8988T (cell line): ENCODE measurements around the gene UBP1.
"Not testable (repeated sequence)": the region's sequence is repeated elsewhere in the genome, so short reads cannot be mapped to it uniquely, and the experiment has no call there.

Experiments
- DNase-seq: peaks from one replicate; pipeline ENCODE4 v3.0.0; 2011

UBP1 gene

GRCh38 chr3:33440328-33441224, at the start of gene UBP1:
Gene UBP1, minus strand, starts transcription at chr3:33440405. Its CDS starts 557 bp downstream, at chr3:33439848.
- peak; percentile 96 for DNase-seq

DNA sequence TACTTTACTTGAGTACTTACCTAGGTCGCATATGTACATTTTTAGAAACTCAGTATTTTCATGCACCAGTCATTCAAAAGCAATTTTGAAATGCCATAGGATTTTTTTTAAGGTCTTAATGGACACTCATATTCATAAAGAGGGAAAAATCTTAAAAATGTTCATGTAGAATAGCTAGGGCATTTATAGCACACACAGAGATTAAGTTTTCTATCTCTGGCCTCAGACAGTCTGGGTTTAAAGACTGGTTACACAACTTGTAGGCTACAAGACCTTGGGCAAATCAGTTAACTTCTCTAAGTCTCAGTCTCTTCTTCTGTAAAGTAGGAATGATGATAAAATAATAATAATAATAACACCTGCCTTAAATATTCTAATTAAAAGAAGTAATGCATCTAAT, 48.5 kb upstream of the UBP1 start:
- no peak for DNase-seq

GRCh38 chr3:33488246-33488645, 48.0 kb upstream of the UBP1 start:
- DNase-seq: no peak

DNA sequence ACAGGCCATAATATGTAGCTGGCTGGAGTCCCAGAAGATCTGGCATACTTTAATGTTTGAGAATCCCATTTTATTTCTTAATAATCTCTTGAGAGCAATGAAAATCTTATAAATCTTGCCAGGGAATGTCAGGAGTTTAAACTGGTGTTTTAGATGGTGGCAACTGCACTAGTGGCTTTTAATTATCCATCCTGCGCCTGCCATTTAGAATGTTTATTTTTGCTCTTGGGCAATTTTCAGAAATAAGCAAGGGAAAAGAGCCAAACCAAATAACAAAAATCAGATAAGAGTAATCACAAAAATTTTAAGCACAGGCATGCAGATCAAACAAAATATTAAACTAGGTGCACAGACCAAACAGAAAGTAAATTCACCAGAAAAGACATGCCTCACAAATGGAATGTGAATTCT, 41.9 kb upstream of the UBP1 start:
- DNase-seq: no peak

DNA sequence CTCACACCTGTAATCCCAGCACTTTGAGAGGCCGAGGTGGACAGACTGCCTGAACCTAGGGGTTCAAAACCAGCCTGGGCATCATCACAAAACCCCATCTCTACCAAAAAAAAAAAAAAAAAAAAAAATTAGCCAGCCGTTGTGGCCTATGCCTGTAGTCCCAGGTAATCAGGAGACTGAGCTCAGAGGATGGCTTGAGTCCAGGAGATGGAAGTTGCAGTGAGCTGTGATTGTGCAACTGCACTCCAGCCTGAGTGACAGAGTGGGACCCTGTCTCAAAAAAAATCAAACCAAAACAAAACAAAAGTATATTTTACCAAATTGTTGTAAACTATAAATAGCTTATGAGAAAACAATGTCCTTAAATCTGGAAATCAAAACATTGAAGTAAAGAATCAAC, 34.7 kb upstream of the UBP1 start:
- DNase-seq: no peak

- DNase-seq: no peak
Measured at GRCh38 chr3:33473813-33474212, 33.6 kb upstream of the UBP1 start.

- DNase-seq: no peak
Measured at GRCh38 chr3:33467786-33468185, 27.6 kb upstream of the UBP1 start.

DNA sequence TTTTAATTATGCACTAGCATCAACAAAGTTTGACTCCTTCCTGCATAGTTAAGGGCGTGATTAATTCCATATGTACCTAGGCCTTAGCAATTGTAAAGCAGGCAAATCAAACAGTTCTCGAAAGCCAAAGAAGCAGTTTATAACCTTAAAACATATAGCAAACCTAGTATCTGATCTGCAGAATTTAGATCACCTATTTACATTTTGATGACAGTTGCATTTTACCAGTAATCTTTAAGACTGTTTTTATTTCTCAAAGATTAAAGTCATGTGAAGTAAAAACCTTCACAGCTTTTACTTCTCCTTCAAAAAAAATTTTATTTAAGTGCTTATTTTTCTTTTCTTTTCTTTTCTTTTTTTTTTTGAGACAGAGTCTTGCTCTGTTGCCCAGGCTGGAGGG, 20.9 kb upstream of the UBP1 start:
- DNase-seq: no peak

DNA sequence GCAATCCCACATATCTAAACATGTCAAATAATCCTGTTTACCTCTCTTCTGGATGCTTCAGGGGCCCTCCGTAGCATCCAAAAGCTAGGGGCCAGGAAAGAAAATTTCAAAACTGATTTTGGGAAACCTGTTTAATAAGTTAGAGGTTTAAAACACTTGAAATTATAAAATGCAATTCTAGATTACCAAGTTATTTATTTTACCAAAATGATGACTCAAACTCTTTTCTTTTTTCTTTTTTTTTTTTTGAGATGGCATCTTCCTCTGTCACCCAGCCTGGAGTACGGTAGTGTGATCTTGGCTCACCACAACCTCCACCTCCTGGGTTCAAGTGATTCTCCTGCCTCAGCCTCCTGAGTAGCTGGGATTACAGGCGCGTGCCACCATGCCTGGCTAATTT, 19.4 kb upstream of the UBP1 start:
- DNase-seq: not testable (repeated sequence)

GRCh38 chr3:33458446-33458845, 18.2 kb upstream of the UBP1 start:
- DNase-seq: no peak

DNA sequence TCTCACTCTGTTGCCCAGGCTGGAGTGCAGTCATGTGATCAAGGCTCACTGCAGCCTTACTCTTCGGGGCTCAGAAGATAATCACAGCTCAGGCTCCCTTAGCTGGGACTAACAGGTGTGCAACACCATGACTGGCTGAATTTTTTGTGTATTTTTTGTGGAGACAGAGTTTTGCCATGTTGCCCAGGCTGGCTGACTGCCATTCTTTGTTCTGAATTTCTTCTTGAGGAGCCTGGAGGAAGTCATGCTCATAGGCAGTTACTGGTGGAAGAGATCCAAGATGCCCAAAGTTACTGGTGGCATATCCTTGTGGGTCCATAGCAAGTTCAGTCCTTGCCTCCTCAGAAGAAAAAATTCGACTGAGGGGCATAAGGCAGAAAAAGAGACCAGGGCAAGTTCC, 16.6 kb upstream of the UBP1 start:
- DNase-seq: no peak

DNA sequence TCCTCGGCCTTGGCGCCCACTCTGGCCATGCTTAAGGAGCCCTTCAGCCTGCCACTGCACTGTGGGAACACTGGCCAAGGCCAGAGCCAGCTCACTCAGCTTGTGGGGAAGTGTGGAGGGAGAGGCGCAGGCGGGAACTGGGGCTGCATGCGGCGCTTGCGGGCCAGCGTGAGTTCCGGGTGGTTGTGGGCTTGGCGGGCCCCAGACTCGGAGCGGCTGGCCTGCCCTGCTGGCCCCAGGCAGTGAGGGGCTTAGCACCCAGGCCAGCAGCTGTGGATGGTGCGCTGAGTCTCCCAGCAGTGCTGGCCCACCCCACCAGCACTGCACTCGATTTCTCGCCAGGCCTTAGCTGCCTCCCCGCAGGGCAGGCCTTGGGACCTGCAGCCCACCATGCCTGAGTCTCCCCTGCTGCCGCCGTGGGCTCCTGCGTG, 13.1 kb upstream of the UBP1 start:
- no peak for DNase-seq

- DNase-seq: not testable (repeated sequence)
Measured at GRCh38 chr3:33451994-33452393, 11.8 kb upstream of the UBP1 start.

- no peak for DNase-seq
Measured at GRCh38 chr3:33447958-33448357, 7.8 kb upstream of the UBP1 start.

DNA sequence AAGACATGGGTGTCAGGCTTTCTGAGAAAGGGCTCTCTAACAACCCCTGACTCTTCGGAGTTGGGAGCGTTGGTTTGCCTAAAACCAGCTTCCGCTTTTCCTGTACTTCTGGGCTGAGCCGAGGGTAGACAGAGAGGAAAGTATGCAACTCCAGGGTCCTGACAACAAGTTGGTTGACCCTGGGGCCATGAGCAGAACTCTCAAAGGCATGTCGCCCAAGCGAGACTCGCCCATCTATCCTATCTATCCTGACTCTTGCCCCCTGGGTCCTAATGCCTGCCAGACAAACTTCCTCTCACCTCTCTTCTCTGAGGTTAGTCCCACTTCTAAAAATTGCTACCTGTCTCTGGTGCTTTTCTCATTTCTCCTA, 7.0 kb upstream of the UBP1 start:
- not testable (repeated sequence) for DNase-seq

DNA sequence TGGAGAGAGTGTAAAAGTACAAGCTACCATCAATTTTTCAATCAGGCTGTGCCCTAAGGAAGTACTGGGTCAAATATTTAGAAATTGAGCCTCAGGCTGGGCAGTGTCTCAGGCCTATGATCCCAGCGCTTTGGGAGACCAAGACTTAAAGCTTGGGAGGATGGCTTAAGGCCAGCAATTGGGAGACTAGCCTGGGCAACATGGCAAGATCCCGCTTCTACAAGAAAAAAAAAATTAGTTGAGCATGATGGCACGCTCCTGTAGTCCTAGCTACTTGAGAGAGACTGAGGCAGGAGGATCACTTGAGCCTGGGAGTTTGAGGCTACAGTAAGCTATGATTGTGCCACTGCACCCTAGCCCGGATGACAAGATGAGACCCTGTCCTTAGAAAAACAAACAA, 2.0 kb upstream of the UBP1 start:
- DNase-seq: no peak

GRCh38 chr3:33441225-33441976, 1.2 kb upstream of the UBP1 start:
- no peak for DNase-seq

DNA sequence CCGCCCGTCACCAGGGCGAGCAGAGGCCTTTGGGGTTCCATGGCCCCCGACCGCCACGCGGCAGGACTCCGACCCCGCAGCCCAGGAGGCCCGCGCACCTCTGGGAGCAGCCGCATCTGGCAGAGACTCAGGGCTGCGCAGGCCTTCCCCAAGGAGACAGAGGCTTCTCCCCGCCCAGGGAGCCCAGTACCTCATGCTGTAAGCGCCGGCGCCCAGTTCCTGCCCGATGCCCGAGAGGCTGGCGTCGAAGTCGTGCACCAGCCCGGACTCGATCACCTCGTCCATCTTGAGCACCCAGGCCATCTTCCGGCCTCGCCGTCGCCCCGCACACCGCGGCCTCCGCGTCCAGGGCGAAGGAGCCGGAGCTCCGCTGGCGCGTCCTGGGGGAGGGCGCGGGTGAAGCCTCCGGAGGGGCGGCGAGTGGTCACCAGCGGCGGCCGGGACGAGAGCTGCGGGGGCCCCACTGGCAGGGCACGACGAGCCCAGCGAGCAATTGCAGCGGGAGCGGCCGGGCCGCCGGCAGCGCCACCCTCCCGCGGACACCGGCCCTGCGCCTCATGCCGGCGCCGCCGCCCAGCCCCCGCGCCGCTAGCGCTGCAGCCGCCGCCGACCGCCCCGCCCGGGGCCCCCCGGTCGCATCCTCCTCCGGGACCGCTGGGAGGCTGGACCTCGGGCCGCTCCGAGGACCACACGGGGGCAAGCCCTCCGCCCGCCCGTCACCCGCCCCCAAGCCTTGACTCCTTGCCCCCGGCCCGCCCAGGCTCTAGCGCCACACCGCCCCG, 468 bp downstream of the UBP1 start:
- peak; percentile 46 for DNase-seq

DNA sequence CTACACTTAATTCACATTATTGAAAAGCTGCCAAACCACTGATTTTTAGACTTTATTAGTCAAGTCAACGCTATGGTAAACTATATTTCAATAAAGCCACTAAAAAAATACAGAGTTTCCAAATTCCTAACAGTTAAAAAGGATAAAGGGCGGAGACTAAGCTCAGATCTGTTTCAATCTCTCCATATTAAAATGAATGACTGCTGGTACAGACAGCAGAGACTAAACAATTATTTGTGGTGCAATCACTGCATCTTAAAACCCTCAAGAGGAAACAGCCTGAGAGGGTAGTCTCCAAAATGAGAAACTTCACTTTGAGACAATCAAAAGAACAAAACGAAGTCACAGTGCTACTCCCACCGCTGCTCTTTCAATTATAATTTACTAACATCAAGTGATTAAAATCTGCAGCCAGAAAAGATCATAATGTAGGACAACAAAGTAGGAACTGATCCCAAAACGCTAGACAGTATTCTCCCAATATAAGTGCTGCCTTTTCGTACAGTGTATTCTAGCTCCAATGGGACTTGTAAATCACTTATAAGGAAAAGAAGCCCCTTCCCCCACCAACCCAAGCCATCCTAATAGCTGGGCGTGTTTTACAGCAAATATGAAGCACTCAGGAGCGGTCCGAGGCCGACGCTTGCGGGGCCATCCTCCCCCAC, 1.2 kb downstream of the UBP1 start:
- DNase-seq: no peak

GRCh38 chr3:33438284-33438668, 1.9 kb downstream of the UBP1 start:
- no peak for DNase-seq

GRCh38 chr3:33437556-33438283, 2.5 kb downstream of the UBP1 start:
- DNase-seq: peak; percentile 65

- DNase-seq: no peak
Measured at GRCh38 chr3:33433843-33434242, 6.4 kb downstream of the UBP1 start.
